G401.6 (cell line): ENCODE measurements around the gene DDAH2.

Experiments used
- FAIRE-seq: peaks from 2 replicates; lab custom pipeline; 2012; peaks lifted over from hg19 to GRCh38; lab: Jason Lieb, UNC

The DDAH2 gene

GRCh38 chr6:31730631-31731086 is 1.6 kb upstream of the DDAH2 start:
- no peak for FAIRE-seq

- FAIRE-seq, result peak; percentile 96
Measured at GRCh38 chr6:31729979-31730630, 1.0 kb upstream of the DDAH2 start.

DNA sequence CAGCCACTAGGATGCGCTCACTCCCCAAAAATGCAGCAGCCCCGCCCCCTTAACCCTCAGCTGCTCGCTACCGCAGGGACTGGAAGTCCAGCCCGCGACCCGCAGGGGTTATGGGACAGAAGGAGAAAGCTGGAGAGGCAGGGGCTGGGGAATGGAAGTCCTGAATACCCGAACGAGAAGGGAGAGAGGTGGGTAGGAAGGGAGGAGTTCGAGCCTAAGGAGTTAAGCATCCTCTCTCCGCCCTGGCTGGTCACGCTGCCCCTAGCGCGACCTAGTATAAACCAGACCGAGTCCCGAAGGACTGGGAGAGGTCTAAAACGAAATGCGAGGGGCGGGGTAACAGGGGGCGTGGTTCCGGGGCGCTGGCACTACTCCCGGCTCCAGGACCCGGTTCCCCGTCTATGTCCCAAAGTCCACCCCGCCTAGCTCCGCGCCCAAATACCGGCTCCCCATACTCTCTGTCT is 448 bp upstream of the DDAH2 start:
- FAIRE-seq, result peak; percentile 3

DNA sequence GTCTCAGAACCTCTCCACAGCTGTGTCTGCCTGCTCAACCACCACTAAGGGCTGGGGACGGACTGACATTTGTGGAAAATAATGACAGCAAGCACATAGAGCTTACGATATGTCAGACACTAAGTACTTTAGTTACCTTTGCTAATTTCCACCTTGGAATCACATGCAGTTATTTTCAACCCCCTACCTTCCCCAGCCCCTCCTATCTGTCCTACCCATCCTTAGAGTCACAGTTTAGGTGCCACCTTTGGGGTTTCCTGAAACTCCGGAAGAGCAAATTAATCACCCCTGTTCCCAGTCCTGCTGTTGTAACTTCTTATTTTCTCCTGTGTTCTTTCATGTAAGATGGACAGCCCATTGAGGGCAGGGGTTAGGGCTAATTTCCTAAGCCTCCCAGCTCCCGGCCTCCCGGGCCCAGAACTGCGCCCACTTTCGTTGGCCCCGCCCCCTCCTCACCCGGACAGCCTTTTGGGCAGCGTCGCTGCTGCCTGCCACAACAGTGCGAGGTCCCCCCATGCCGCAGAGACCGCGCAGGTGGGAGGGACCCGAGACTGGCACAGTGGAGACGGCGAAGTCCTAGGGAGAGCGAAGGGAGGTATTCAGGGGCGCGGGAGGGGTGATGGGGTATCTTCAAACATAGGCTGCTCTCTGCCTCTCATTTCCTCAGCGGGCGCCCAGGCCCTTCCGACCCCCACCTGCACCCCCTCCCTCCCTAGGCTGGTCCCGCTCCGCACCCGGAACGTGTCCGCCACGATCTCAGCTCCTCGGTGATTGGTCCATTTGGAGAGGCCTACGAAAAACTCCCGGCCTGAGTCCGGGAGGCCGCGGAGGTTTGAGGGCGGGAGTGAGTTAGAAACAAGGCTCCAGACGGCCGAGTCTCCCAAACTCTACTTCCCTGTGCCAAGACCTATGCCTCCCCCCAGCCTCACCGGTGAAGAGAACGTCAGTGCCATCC is 1.1 kb downstream of the DDAH2 start:
- FAIRE-seq, result no peak

DNA sequence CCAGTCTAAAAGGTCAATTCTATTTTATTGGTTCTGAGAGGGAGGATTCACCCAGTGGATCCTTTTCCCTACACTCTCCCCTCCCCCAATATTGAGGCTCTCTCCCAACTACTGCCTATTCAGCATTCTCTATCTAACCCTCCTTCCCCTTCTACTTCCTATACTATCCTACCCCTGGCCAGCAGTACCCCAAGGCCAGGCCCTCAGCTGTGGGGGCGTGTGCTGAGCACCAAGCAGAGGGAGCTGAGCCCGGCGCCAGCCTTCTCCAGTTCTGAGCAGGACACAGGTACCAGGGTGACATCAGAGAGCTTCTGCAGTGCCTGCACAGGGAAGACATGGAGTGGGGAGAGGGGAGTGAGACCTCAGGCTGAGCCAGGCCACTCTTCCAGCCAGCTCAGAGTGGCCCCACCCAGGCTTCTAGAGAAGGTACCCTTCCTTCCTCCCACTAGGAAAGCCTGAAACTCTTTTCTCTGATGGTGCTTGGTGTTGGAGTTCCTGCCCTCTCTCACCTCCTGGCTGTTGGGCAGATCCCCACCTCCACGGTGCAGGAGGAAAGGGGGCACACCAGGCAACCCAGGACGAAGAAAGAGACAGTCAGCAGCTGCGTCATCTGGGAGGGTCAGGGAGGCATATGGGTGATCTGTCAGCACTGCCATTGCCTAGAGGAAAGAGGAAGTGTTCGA is 1.9 kb downstream of the DDAH2 start:
- FAIRE-seq, result no peak

DNA sequence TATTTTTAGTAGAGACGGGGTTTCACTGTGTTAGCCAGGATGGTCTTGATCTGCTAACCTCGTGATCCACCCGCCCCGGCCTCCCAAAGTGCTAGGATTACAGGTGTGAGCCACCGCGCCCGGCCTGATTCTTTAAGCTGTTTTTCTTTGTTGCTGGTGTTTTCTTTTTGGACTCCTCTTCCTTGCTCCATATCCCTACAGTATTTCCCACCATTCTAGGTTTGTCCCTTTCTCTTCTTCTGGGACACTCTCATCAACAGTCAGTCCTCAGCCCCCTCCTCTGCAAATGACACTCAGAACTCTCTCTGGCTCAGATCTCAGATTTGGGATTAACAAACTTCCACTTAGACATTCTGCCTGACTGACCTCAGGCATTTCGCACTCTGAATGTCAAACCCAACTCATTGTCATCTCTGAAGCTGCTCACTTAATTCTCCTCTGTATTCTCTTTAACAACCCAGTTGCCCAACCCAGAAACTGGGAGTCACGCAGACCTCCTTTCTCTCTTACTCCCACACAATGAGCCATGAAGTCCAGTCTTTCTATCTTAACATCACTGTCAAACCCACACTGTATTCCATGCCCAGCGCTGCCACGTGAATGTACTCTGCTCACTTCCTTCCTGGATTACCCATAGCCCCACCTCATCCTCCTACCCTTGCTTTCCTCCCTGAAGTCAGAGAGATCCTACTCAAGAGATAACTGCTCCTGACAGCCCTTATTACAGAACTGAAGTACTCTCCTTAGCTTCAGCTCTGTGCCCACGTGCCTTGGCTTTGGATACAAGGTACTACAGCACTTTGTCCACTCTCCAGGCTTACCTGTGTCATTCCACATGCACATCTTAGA is 3.4 kb downstream of the DDAH2 start:
- no peak for FAIRE-seq

DNA sequence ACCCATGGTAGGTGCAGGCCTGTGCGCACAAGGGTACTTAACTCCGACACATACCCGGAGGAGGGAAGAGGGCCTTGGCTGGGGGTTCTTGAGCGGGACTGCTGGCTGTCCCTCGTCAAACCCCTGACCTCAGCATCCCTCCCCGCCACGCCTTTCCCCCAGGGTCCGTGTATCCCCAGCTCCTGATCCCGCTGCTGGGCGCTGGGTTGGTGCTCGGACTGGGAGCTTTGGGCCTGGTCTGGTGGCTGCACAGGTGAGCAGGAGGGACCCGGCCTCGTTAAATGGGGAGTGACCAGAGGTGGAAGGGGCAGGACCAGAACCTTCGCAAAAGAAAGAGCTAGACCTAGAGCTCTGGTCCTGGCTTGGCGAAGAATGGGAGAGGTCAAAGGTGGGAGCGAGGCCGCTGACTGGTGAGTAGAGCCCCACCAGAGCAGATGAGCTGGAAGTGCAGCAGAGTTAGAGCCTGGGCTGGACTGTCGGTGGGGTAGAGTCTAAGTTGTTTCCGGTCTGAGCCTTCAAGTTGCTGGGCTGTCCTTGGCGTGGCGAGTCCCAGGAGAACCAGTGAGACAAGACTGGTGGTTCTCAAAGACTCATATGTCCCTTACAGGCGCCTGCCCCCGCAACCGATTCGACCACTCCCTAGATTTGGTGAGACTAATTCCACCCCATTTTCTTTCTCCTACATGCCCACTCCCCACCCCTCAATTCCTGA is 5.0 kb downstream of the DDAH2 start:
- FAIRE-seq, result no peak

- no peak for FAIRE-seq
Measured at GRCh38 chr6:31723245-31723979, 5.7 kb downstream of the DDAH2 start, which contains the start of gene MPIG6B. MPIG6B (plus strand) TSS chr6:31723373; CDS start chr6:31723384, 11 bp downstream.

GRCh38 chr6:31722173-31722572 is 6.9 kb downstream of the DDAH2 start:
- FAIRE-seq, result no peak

GRCh38 chr6:31721351-31722020 is 7.6 kb downstream of the DDAH2 start, which contains the start of gene LY6G6C:
LY6G6C (minus strand) TSS chr6:31721746; CDS start chr6:31721679, 67 bp downstream.
- FAIRE-seq, result no peak

GRCh38 chr6:31720196-31720770 is 8.8 kb downstream of the DDAH2 start:
- no peak for FAIRE-seq

GRCh38 chr6:31719001-31719400 is 10.1 kb downstream of the DDAH2 start:
- FAIRE-seq, result no peak

DNA sequence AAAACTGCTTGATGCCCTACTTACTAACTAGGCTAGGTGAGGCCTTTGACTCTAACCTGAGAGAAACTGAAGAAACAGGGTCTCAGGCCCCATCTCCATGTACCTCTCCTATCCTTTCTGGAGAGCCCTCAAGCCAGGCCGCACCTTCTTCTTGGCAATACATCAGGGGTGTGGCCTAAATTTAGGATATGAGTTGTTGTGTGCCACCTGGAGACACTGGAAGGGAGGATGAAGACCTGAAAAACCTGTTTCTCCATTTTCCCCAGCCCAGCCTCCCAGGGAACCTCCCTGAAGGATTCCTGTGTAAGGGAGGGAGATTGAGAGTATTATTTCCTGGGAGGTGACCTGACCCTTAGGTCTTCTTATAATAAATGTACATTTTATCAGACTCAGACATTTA is 10.8 kb downstream of the DDAH2 start:
- no peak for FAIRE-seq

DNA sequence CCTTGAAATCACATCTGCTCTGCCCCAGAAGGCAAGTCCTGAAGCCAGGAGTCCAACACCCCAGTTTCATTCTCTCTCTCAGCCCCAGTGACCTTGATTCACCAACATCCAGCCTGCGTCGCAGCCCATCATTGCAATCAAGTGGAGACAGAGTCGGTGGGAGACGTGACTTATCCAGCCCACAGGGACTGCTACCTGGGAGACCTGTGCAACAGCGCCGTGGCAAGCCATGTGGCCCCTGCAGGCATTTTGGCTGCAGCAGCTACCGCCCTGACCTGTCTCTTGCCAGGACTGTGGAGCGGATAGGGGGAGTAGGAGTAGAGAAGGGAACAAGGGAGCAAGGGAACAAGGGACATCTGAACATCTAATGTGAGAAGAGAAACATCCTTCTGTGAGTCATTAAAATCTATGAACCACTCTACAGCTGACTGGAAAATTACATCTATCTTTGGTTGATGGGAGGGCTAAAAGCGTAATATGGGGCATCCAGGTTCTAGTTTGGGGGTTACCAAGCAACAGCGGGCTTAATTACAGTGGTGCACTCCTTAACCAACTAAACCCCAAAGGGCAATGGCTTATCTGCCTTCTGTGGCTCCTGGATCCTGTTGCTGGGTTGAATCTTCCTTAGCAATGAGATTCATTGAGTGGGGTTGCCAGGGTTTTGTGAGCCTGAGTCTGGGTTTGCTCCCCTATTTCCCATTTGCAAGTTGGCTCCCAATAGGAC is 11.4 kb downstream of the DDAH2 start:
- no peak for FAIRE-seq

- no peak for FAIRE-seq
Measured at GRCh38 chr6:31715022-31715958, 13.8 kb downstream of the DDAH2 start, which contains the start of gene LY6G6D. LY6G6D (plus strand) TSS chr6:31715348; CDS start chr6:31715356, 8 bp downstream.

- no peak for FAIRE-seq
Measured at GRCh38 chr6:31713991-31714684, 15.0 kb downstream of the DDAH2 start.

DNA sequence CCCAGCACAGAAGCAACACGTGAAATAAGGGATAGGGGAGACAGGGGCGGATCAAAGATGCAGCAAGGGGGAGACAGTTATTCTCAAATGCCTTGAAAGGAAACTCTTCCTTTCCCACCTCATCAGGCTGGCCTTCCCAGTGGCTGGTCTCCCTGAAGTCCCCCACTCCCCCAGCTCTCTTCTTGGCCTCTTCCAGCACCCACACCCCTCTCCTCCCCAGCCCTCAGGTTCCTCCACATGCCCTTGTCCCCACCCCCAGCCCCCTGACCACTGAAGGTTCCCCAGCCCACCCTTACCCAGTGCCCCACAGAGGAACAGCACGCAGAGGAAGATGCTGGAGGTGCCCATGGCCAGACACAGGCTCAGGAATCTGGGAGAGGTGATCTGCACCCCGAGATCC is 15.6 kb downstream of the DDAH2 start:
- FAIRE-seq, result no peak
